HG03342 (cell line): Measurements from ENCODE around the gene NPAS3.

ENCODE experiments used
- ATAC-seq: cut with Tn5 transposase; IDR thresholded peaks from one replicate; pipeline ENCODE4 v1.9.1; 2021; ENCODE audit warnings: mild to moderate bottlenecking, moderate library complexity; ENCODE audit not compliant: unreplicated experiment

Gene NPAS3

DNA sequence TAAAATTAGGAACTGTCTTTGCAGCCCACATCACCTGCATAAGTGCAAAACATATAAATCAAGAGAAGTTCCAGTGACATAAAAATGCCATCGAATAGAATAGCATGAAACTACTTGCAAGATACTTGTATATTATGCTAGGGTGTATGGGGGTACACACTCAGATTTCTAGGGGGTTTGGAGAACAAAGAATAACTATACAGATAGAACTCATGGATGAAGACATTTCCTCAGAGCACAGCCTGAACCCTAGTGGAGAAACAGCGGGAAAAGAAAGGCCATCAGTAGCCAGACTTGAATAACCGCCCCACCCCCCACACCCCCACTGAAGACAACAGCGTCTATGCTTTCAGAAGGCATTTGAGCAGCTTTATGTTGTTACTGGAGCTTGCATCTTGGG, 425.8 kb downstream of the NPAS3 start:
- ATAC-seq, result no peak

DNA sequence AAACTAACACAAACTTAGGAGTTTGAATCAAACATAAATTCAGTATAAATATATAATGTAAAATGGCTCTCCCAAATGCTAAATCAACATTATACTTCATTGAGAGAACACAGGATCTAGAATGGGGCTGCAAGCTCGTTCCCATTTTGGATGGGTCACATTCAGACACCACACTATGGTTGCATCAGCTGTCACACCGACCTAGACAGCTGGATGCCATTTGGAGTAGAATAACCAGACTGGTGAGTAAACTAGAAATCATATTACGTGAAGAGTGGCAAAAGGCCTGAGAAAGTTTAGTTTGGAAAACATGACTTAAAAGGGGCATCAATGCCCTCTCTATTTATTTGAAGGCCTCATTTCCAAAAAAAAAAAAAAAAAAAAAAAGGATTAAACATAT, 430.4 kb downstream of the NPAS3 start:
- no peak for ATAC-seq

- peak; percentile 76 for ATAC-seq
Measured at GRCh38 chr14:33369972-33370371, 431.3 kb downstream of the NPAS3 start.

GRCh38 chr14:33370426-33370825, 431.7 kb downstream of the NPAS3 start:
- ATAC-seq, result peak; percentile 7

GRCh38 chr14:33375196-33375595, 436.5 kb downstream of the NPAS3 start:
- ATAC-seq, result no peak

DNA sequence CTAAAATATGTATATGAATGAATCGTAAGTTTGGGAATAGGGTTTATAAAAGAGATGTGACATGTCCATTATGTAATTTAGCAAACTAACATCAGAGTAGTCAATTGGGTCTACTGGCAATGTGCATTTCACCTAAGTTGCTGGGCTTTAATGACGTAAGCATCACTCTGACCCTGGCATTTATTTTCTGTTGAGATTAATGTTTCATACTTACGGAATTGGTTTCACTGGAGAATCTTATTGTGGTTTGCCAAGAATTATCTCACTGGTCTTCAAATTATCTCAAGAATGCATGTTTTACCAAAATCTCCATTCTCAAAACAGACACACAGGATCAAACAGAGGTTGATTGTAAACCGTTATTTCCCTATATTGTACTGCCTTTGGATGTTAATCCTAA, 437.1 kb downstream of the NPAS3 start:
- ATAC-seq, result no peak

DNA sequence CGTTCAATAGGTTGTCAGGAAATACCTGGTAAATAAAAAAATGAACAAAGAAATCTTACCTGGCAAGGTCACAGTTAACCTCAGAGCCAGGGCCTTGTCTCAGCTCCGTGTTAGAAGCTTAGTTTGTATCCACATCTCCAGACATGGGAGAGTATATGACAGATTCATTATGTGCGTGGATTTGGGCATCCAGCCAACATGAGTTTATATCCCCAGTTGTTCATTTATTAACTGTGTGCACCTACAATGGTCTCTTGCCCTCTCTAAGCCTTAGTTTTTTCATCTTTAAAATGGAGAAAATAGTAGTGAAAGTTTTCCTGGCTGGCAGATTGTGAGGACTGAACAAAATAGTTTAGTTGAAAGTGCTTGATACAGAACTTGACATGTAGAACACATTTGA, 437.8 kb downstream of the NPAS3 start:
- no peak for ATAC-seq

DNA sequence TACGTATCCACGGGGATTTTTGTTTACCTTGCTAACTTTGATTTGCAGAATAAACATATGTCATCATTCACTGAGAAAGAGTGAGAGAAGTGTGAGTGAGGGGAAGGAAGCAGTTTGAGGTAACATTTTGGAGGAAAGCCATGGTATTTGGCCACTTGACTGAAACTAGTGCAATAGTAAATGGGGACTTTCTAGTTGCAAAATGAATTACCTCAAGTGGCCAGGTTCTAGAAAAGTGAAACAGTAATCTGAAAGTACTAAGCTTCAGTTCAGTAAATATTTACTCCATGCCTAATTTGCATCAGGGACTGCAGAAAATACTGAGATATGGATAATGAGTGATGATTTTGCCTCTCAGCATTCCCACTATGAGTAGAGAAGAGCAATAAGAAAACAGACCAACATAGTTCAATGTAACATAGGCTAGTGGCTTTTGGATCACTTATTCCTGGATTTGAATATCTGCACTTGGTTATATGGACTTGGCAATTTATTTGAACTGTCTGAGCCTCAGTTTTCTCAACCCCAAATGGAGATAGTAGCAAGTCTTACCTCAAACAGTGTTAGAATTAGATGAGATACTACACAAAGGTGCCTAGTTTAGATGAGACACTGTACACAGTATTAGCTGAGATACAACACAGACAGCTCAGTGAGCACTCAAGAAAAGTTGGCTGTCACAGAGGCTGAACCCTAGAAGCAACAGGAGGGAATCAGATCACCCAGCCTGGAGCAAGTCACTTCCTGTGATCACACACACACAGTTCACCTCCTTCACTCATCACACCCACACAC, 439.1 kb downstream of the NPAS3 start:
- ATAC-seq, result peak; percentile 76

DNA sequence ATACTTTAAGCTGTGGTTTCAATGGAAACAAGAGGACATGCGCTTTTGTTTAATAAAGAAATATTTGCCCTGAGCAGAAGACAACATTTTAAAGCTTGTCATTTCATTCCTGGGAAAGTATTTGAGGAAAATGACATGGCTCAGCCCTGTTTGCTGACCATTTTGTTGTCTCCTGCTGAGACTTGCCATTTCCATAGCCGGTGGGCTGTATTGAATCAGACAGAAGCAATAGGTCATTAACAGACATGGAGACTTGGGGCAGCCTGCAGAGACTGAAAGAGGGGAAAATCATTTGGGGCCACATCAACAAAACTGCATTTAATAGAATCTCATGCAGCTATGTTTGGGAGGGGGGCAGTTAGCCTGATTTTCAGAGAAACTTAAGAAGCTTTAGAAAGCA, 443.0 kb downstream of the NPAS3 start:
- no peak for ATAC-seq

DNA sequence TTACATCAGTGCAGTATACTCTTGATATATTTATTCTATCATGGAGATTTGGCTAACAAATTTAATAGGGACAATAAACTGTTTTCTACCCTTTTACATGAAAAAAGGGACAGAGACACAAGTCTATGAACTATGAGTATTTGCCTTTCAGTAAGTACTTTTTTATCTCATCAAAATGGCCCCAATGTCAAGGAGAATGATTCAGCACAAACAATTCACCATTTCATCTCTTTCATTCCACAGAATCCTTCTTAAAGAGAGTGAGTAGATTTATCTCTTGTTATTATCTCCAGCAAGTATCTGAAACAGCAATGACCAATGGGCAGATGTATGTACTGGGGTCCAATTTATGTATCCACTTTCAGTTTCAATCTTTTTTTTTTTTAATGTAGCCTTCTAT, 447.5 kb downstream of the NPAS3 start:
- no peak for ATAC-seq

DNA sequence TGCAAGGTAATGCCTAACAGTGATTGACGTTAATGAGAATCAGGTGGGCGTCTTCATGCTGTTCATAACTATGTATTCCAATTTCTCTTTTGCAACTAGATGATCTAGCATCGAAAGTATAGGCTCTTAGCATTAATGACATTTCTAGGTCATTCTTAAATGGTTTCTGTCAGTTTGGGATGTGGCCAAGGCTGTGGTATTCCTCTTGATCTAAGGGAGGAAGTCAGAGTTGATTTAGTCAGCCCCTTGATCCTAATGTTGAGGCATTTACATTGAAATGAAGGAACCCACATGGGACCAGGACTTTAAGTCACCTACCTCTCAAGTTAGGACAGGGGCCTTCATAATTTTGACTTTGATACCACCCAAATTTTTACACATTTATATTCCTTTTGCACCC, 448.1 kb downstream of the NPAS3 start:
- ATAC-seq, result no peak

GRCh38 chr14:33390335-33390734, 451.7 kb downstream of the NPAS3 start:
- ATAC-seq, result no peak

- no peak for ATAC-seq
Measured at GRCh38 chr14:33393231-33393894, 454.7 kb downstream of the NPAS3 start.

- ATAC-seq, result no peak
Measured at GRCh38 chr14:33393895-33394368, 455.3 kb downstream of the NPAS3 start.

GRCh38 chr14:33401311-33401710, 462.6 kb downstream of the NPAS3 start:
- ATAC-seq, result no peak

- no peak for ATAC-seq
Measured at GRCh38 chr14:33402604-33403003, 463.9 kb downstream of the NPAS3 start.

DNA sequence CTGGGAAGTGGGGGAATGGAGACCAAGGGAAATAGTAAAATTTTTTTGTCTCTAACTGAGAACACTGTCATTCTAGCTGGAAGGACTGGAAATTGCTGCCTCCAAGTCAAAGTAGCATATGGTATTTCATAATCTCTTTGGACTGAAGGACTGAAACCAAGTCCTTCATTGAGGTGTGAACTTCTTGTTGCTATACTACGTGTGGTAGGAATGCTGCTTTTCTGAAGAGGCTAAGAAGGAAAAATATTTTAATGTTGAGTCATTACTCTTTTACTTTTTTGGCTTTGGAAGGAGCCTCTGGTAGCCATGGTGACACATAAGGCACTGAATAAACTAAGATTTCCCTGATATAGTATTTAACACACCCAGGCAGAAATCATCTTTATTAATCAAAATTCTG, 465.4 kb downstream of the NPAS3 start:
- no peak for ATAC-seq

DNA sequence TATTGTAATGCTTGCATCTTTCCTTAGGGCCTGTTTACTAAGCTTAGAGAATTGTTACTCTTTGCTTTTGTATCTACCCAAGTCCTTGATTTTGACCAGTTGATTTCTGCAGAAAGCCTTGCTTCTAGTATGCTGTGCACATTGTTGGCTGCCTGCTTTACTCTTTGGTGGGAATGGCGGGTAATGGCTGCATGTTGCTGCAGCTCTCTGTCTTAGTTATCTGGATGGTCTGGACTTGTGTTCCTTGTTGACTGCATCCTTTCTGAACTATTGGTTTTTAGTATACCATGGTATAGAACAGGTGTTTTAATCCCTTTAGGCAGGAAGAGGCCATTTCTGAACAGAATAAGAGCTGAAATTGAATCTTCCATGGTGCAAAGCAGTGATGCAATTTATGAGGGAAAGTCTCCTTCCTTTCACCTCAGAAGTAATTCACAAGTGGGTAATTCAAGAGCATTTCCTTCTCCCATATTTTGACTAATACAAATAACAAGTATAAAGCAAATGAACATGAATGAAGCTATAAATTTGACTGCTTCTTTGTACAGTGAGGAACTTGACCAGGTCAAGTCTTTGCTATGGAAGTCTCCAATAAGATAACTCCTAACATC, 466.4 kb downstream of the NPAS3 start:
- ATAC-seq, result no peak

DNA sequence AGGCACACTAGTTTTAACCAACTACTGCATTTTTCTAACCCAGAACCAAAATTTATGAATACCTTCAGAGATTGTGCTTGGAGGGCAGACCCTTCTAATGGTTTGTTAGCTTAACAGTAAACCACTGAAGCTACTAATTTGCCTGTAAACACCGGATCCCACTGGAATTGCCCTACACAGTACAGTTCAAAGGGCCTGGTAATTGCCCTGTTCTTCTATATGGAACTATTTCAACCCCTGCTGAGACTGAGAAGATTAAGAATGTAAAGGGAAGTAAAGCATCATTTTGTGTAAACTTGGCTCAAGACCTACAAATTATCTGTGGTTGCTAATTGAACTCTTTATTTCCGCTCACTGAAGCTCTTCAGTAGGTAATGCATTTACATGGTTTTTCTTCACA, 468.1 kb downstream of the NPAS3 start:
- no peak for ATAC-seq

GRCh38 chr14:33408291-33408690, 469.6 kb downstream of the NPAS3 start:
- no peak for ATAC-seq

GRCh38 chr14:33412450-33412849, 473.8 kb downstream of the NPAS3 start:
- no peak for ATAC-seq

GRCh38 chr14:33413381-33413780, 474.7 kb downstream of the NPAS3 start:
- ATAC-seq, result no peak
